ENCODE data around the gene TMEM150B. TPM values are rescaled to one million over a fixed set of nuclear protein-coding genes. Genes with fewer than 3 reads are reported as not detected.
A peak's percentile ranks its signal among the peaks of the same experiment; 100 is the strongest.

The TMEM150B gene
- total and polyA plus RNA-seq, 2 donors (not counting 1 experiment from before 2014, with no cell fraction given): 1.4 TPM; not detected in 1

- Histone ChIP-seq H3K27me3 (replicated peaks in 1 of 4; ENCODE audit: control extremely low read depth in 1 of 4, control insufficient read depth in 3 of 4, insufficient read depth in 4 of 4, low read length in 3 of 4) (no peaks in the 10 kb centered on the region), H3K4me3 (ENCODE audit: control extremely low read depth in 1 of 5, extremely low read depth in 1 of 5, insufficient read depth in 1 of 5, low read depth in 2 of 5, low read length in 4 of 5) (no peak overlapping the region), H3K79me2 (ENCODE audit: control insufficient read depth, insufficient read depth, low read length) (no peaks in the 10 kb centered on the region), H3K4me1 (ENCODE audit: control insufficient read depth in 2 of 2, insufficient read depth in 2 of 2, low read length in 2 of 2) (peaks cover 8 to 15% of the 10 kb centered on the region in 2 donors), H2AFZ (ENCODE audit: insufficient read depth, low read depth, low read length, poor library complexity, severe bottlenecking) (no peak overlapping the region), H3K9ac (ENCODE audit: low read length) (no peak overlapping the region), H4K20me1 (ENCODE audit: control insufficient read depth, insufficient read depth, low read length, poor library complexity, severe bottlenecking) (no peaks in the 10 kb centered on the region), H3K27ac (ENCODE audit: low read length in 2 of 2) (no peak overlapping the region), H3K4me2 (replicated peaks; ENCODE audit: low read depth, low read length, poor library complexity, severe bottlenecking) (no peak overlapping the region), H3K9me3 (ENCODE audit: control extremely low read depth in 1 of 3, control insufficient read depth in 2 of 3, insufficient read depth in 1 of 3, low read length in 2 of 3) (peaks cover 0 to 13% (median 0%) of the 10 kb centered on the region in 3 donors), H3K36me3 (replicated peaks in 1 of 2; ENCODE audit: control extremely low read depth in 1 of 2, control insufficient read depth in 1 of 2, extremely low read depth in 1 of 2, insufficient read depth in 2 of 2, low read length in 1 of 2) (no peaks in the 10 kb centered on the region)
- POLR2A ChIA-PET: interaction anchor here (1.1 kb wide), 1 partner anchor 33 kb away, joined by 3 read pairs; the partner anchor contains the start of gene KMT5C
- no peak for ATAC-seq (ENCODE audit: low read depth)
- WGBS (ENCODE audit: insufficient coverage): 95% methylated on average over 16 of the region's 17 CpGs
- TF ChIP-seq, protein P1, sequence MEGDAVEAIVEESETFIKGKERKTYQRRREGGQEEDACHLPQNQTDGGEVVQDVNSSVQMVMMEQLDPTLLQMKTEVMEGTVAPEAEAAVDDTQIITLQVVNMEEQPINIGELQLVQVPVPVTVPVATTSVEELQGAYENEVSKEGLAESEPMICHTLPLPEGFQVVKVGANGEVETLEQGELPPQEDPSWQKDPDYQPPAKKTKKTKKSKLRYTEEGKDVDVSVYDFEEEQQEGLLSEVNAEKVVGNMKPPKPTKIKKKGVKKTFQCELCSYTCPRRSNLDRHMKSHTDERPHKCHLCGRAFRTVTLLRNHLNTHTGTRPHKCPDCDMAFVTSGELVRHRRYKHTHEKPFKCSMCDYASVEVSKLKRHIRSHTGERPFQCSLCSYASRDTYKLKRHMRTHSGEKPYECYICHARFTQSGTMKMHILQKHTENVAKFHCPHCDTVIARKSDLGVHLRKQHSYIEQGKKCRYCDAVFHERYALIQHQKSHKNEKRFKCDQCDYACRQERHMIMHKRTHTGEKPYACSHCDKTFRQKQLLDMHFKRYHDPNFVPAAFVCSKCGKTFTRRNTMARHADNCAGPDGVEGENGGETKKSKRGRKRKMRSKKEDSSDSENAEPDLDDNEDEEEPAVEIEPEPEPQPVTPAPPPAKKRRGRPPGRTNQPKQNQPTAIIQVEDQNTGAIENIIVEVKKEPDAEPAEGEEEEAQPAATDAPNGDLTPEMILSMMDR (IDR thresholded peaks at IDR 0.05): no peak
- no peak for TF ChIP-seq EZH2 (IDR thresholded peaks at IDR 0.05; ENCODE audit: borderline replicate concordance, insufficient read depth, low read depth, low read length, poor library complexity, severe bottlenecking)
- H3K27ac Mint-ChIP-seq: no peak overlapping the region
- no peaks in the 10 kb centered on the region for H3K27me3 Mint-ChIP-seq
- CTCF ChIA-PET: interaction anchor here (0.8 kb wide), 1 partner anchor 14 kb away, joined by 3 read pairs; no protein-coding TSS in a partner anchor
- peaks cover 9% of the 10 kb centered on the region for H3K4me1 Mint-ChIP-seq
- no peak overlapping the region for H3K4me3 Mint-ChIP-seq
- DNase-seq: no peak
- no peaks in the 10 kb centered on the region for H3K9me3 Mint-ChIP-seq (ENCODE audit: insufficient read depth)
- intact Hi-C loops (cut with micrococcal nuclease): no loop called here
Measured at GRCh38 chr19:55305983-55306562, 19.1 kb downstream of the TMEM150B start.

GRCh38 chr19:55305491-55305890 is 19.6 kb downstream of the TMEM150B start:
- Mint-ChIP-seq H3K27me3 (no peaks in the 10 kb centered on the region), H3K4me1 (peaks cover 9% of the 10 kb centered on the region), H3K27ac (peak overlapping the region; percentile 37), H3K9me3 (ENCODE audit: insufficient read depth) (no peaks in the 10 kb centered on the region), H3K4me3 (no peak overlapping the region)
- Histone ChIP-seq H3K36me3 (replicated peaks in 1 of 2; ENCODE audit: control extremely low read depth in 1 of 2, control insufficient read depth in 1 of 2, extremely low read depth in 1 of 2, insufficient read depth in 2 of 2, low read length in 1 of 2) (no peaks in the 10 kb centered on the region), H2AFZ (ENCODE audit: insufficient read depth, low read depth, low read length, poor library complexity, severe bottlenecking) (no peak overlapping the region), H3K9me3 (ENCODE audit: control extremely low read depth in 1 of 3, control insufficient read depth in 2 of 3, insufficient read depth in 1 of 3, low read length in 2 of 3) (peaks cover 0 to 13% (median 0%) of the 10 kb centered on the region in 3 donors), H3K79me2 (ENCODE audit: control insufficient read depth, insufficient read depth, low read length) (no peaks in the 10 kb centered on the region), H3K27ac (ENCODE audit: low read length in 2 of 2) (no peak overlapping the region), H3K27me3 (replicated peaks in 1 of 4; ENCODE audit: control extremely low read depth in 1 of 4, control insufficient read depth in 3 of 4, insufficient read depth in 4 of 4, low read length in 3 of 4) (no peaks in the 10 kb centered on the region), H3K9ac (ENCODE audit: low read length) (no peak overlapping the region), H3K4me3 (ENCODE audit: control extremely low read depth in 1 of 5, extremely low read depth in 1 of 5, insufficient read depth in 1 of 5, low read depth in 2 of 5, low read length in 4 of 5) (no peak overlapping the region), H3K4me2 (replicated peaks; ENCODE audit: low read depth, low read length, poor library complexity, severe bottlenecking) (no peak overlapping the region), H4K20me1 (ENCODE audit: control insufficient read depth, insufficient read depth, low read length, poor library complexity, severe bottlenecking) (no peaks in the 10 kb centered on the region), H3K4me1 (ENCODE audit: control insufficient read depth in 2 of 2, insufficient read depth in 2 of 2, low read length in 2 of 2) (peaks cover 8 to 15% of the 10 kb centered on the region in 2 donors)
- TF ChIP-seq, protein P1 (IDR thresholded peaks at IDR 0.05): no peak
- no peak for TF ChIP-seq EZH2 (IDR thresholded peaks at IDR 0.05; ENCODE audit: borderline replicate concordance, insufficient read depth, low read depth, low read length, poor library complexity, severe bottlenecking)
- intact Hi-C loops (cut with micrococcal nuclease): no loop called here
- 79% methylated on average over 9 of the region's 9 CpGs for WGBS (ENCODE audit: insufficient coverage)
- peak; percentile 64 for DNase-seq
- ChIA-PET POLR2A (interaction anchor here (1.1 kb wide), 1 partner anchor 34 kb away, joined by 3 read pairs; the partner anchor contains the start of gene KMT5C), CTCF (interaction anchor here (0.8 kb wide), 1 partner anchor 14 kb away, joined by 3 read pairs; no protein-coding TSS in a partner anchor)
- ATAC-seq (ENCODE audit: low read depth): peak; percentile 53
